ENCODE results near the gene STARD10. TPM values are rescaled to one million over a fixed set of nuclear protein-coding genes. Genes with fewer than 3 reads are reported as not detected.

Gene STARD10
- total RNA-seq, 2 experiments from 2014 or later, result 10.4 to 12.9 TPM

GRCh38 chr11:72727521-72727920 lies 66.3 kb downstream of the STARD10 start:
- H3K27ac ChIP-seq (ENCODE audit: low read depth, low read length, poor library complexity, severe bottlenecking), result no peak overlapping the region
- BruUV-seq (replicated peaks), result no TSS peak
- H3K4me2 ChIP-seq (ENCODE audit: low read length), result no peak overlapping the region
- TF ChIP-seq, protein P1, sequence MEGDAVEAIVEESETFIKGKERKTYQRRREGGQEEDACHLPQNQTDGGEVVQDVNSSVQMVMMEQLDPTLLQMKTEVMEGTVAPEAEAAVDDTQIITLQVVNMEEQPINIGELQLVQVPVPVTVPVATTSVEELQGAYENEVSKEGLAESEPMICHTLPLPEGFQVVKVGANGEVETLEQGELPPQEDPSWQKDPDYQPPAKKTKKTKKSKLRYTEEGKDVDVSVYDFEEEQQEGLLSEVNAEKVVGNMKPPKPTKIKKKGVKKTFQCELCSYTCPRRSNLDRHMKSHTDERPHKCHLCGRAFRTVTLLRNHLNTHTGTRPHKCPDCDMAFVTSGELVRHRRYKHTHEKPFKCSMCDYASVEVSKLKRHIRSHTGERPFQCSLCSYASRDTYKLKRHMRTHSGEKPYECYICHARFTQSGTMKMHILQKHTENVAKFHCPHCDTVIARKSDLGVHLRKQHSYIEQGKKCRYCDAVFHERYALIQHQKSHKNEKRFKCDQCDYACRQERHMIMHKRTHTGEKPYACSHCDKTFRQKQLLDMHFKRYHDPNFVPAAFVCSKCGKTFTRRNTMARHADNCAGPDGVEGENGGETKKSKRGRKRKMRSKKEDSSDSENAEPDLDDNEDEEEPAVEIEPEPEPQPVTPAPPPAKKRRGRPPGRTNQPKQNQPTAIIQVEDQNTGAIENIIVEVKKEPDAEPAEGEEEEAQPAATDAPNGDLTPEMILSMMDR (conservative IDR thresholded peaks at IDR 0.05; ENCODE audit: low read length), result no peak
- TF ChIP-seq EZH2phosphoT487 (IDR thresholded peaks at IDR 0.05; ENCODE audit: borderline replicate concordance, low read depth, low read length), result no peak
- no peaks in the 10 kb centered on the region for H3K9me2 ChIP-seq (ENCODE audit: insufficient read depth, low read length)
- H3K9me3 ChIP-seq (ENCODE audit: low read length), result no peaks in the 10 kb centered on the region
- ChIA-PET CTCF (ENCODE audit: unreplicated experiment) (interaction anchor here (1.2 kb wide), 1 partner anchor 66 kb away, joined by 3 read pairs; no protein-coding TSS in a partner anchor), POLR2A (interaction anchor here (0.8 kb wide), 1 partner anchor 65 kb away, joined by 3 read pairs; no protein-coding TSS in a partner anchor)
- peaks cover 56% of the 10 kb centered on the region for H3K36me3 ChIP-seq (ENCODE audit: insufficient read depth, low read length)
- intact Hi-C loops (cut with micrococcal nuclease; ENCODE audit: unreplicated experiment), result no loop called here
- H4K20me1 ChIP-seq (ENCODE audit: insufficient read depth, low read length), result no peaks in the 10 kb centered on the region
- DNase-seq (ENCODE audit: low spot score), result no peak
- peaks cover 18% of the 10 kb centered on the region for H3K4me1 ChIP-seq (ENCODE audit: insufficient read depth, low read length, poor library complexity, severe bottlenecking)
- no peak overlapping the region for H2AFZ ChIP-seq (ENCODE audit: low read length)
- H3K4me3 ChIP-seq (ENCODE audit: low read depth, low read length, poor library complexity, severe bottlenecking), result no peak overlapping the region
- H3K79me2 ChIP-seq (ENCODE audit: insufficient read depth, low read depth, low read length), result peaks cover 3% of the 10 kb centered on the region; the same call in 1 of the 2 replicates

DNA sequence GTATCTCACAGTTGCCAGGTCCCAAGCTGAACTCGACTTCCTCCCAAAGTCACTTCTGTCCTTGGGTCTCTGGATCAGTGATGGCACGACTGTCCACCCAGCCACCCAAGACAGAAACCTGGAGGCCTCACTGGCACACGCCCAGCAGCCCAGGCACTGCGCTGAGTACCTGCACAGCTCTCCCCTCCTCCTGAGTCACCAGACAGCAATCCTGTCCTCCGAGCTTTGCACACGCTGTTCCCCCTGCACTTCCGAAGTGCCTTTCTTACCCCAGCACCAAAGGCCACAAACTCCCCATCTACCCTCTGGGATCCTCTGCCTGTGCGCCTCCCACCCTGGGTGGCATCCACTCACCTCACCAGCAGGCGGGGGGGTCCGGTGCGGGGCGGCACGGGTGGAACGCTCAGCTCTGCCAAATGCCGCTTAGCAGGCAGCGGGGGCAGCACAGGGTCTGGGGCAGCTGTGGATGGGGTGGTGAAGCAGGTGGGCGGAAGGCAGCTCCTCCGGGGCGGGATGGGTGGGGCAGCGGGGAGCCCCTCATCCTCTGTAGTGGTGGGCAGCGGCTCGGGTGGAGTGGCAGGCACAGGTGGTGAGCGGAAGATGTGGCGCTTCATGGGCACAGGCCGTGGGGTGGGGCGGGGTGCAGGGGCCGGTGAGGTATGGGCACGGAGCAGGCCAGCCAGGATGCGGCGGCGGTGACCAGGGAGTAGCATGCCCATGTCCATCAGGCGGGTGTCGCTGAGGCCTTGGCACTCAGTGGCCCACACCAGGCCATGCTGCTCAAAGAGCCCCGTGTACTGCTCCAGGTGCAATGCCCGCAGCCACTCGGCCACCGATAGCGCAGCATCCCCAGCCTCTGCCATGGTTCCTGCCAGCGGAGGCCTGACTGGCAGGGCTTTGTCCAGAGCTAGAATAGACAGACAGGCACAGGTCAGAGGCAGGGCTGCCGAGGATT lies 67.3 kb downstream of the STARD10 start:
- Histone ChIP-seq H3K9me2 (ENCODE audit: insufficient read depth, low read length) (no peaks in the 10 kb centered on the region), H3K4me1 (ENCODE audit: insufficient read depth, low read length, poor library complexity, severe bottlenecking) (peaks cover 21% of the 10 kb centered on the region), H3K4me2 (ENCODE audit: low read length) (no peak overlapping the region), H2AFZ (ENCODE audit: low read length) (no peak overlapping the region), H3K36me3 (ENCODE audit: insufficient read depth, low read length) (peaks cover 47% of the 10 kb centered on the region), H3K79me2 (ENCODE audit: insufficient read depth, low read depth, low read length) (peaks cover 9% of the 10 kb centered on the region; the same call in 1 of the 2 replicates), H3K4me3 (ENCODE audit: low read depth, low read length, poor library complexity, severe bottlenecking) (no peak overlapping the region), H3K9me3 (ENCODE audit: low read length) (no peaks in the 10 kb centered on the region), H4K20me1 (ENCODE audit: insufficient read depth, low read length) (no peaks in the 10 kb centered on the region), H3K27ac (ENCODE audit: low read depth, low read length, poor library complexity, severe bottlenecking) (no peak overlapping the region)
- CTCF ChIA-PET (ENCODE audit: unreplicated experiment), result interaction anchor here (0.7 to 1.9 kb wide), 3 partner anchors 12 to 67 kb away, joined by 3 to 5 read pairs (median 3); no protein-coding TSS in a partner anchor
- no peak for DNase-seq (ENCODE audit: low spot score)
- no TSS peak for BruUV-seq (replicated peaks)
- intact Hi-C loops (cut with micrococcal nuclease; ENCODE audit: unreplicated experiment), result no loop called here
- POLR2A ChIA-PET, result interaction anchor here (0.7 to 1.4 kb wide), 3 partner anchors 68 to 88 kb away, joined by 3 to 6 read pairs (median 4); partner anchors contain the start of gene STARD10
- TF ChIP-seq, protein P1 (conservative IDR thresholded peaks at IDR 0.05; ENCODE audit: low read length), result no peak
- TF ChIP-seq EZH2phosphoT487 (IDR thresholded peaks at IDR 0.05; ENCODE audit: borderline replicate concordance, low read depth, low read length), result no peak

Measured in OCI-LY7 (cell line).